ENCODE results near the gene DPF3. TPM values are rescaled to one million over a fixed set of nuclear protein-coding genes. Genes with fewer than 3 reads are reported as not detected.

Gene DPF3
- polyA plus RNA-seq, 2 donors, result 0.16 to 0.37 TPM

DNA sequence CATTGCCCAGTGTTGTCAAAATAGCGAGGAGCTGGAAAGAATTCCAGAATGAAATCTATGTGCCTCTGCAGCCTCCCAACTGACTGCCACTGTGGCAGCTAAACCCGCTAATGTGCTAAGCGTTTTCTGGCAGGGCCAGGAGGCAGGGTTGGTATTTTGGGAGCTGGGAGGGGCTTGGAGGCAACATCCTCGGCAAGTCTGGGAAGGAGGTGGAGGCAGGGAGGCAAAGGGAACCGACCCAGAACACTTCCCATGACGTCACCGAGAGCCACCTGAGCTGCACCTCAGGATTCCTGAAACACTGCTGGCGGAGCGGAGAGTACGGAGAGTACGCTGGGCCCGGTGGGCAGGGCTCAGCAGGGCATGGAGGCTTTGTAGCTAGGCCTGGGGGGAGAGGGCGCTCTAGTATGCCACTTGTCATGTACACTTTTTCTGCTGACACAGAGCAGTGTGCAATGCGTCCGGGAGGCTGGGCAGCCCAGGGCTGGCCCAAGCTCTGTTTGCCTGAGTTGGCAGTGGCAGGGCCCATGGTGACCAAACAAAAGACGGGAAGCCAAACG is 81.5 kb downstream of the DPF3 start:
- Histone ChIP-seq H3K36me3 (ENCODE audit: control insufficient read depth in 2 of 2, insufficient read depth in 2 of 2, low read length in 1 of 2) (no peaks in the 10 kb centered on the region), H3K27ac (ENCODE audit: low read depth in 2 of 2, low read length in 1 of 2) (peak overlapping the region in 1 of 2 donors; percentile 34), H3K27me3 (ENCODE audit: control insufficient read depth in 1 of 2, insufficient read depth in 2 of 2, low read length in 2 of 2) (no peaks in the 10 kb centered on the region), H3K9me3 (ENCODE audit: control insufficient read depth in 2 of 2, insufficient read depth in 1 of 2, low read depth in 1 of 2, low read length in 1 of 2) (no peaks in the 10 kb centered on the region), H3K4me1 (ENCODE audit: control insufficient read depth in 2 of 2, insufficient read depth in 2 of 2, low read length in 1 of 2) (peaks cover 0 to 3% of the 10 kb centered on the region in 2 donors), H3K4me3 (ENCODE audit: low read depth in 1 of 2, low read length in 2 of 2) (no peak overlapping the region)
- WGBS, 2 donors, result 48 to 59% methylated on average over 17 of the region's 17 CpGs

DNA sequence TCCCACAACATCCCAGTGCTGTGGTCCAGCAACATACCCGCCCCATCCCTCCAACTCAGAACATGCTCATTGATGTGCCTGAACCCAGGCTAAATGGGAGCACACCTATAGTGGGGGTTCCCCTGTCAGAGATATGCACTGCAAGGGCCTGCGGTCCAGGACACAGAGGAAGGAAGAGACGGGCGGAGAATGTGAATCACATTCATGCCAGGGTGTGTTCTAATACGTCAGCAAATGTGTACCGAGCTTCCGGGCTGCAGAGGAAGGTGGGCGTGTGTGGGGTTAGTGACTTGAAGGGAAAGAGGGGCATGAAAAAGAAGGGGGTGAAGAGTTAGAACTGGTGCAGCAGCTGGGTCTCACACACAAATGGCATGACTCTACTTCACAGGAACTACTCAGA is 83.7 kb downstream of the DPF3 start:
- Histone ChIP-seq H3K36me3 (ENCODE audit: control insufficient read depth in 2 of 2, insufficient read depth in 2 of 2, low read length in 1 of 2) (no peaks in the 10 kb centered on the region), H3K27ac (ENCODE audit: low read depth in 2 of 2, low read length in 1 of 2) (no peak overlapping the region), H3K4me3 (ENCODE audit: low read depth in 1 of 2, low read length in 2 of 2) (no peak overlapping the region), H3K9me3 (ENCODE audit: control insufficient read depth in 2 of 2, insufficient read depth in 1 of 2, low read depth in 1 of 2, low read length in 1 of 2) (no peaks in the 10 kb centered on the region), H3K27me3 (ENCODE audit: control insufficient read depth in 1 of 2, insufficient read depth in 2 of 2, low read length in 2 of 2) (no peaks in the 10 kb centered on the region), H3K4me1 (ENCODE audit: control insufficient read depth in 2 of 2, insufficient read depth in 2 of 2, low read length in 1 of 2) (peaks cover 0 to 3% of the 10 kb centered on the region in 2 donors)
- WGBS, 2 donors, result 75 to 76% methylated on average over 8 of the region's 8 CpGs

DNA sequence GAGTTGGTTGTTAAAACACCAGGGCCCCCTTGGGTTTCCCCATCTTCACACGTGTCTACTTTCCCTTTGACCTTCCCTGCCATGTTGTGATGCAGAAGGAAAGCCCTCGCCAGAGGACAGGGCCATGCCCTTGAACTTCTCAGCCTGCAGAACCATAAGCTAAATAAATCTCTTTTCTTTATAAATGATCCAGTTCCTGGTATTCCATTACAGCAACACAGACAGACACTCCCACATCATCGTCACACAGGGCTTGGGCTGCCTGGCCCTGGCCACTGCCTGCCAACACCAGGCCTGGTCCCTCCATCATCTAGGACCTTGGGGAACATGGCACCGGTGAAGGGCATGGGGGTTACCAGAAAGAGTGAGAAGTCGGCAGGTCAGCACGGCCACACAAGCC is 84.8 kb downstream of the DPF3 start:
- Histone ChIP-seq H3K4me3 (ENCODE audit: low read depth in 1 of 2, low read length in 2 of 2) (no peak overlapping the region), H3K4me1 (ENCODE audit: control insufficient read depth in 2 of 2, insufficient read depth in 2 of 2, low read length in 1 of 2) (peaks cover 0 to 3% of the 10 kb centered on the region in 2 donors), H3K9me3 (ENCODE audit: control insufficient read depth in 2 of 2, insufficient read depth in 1 of 2, low read depth in 1 of 2, low read length in 1 of 2) (no peaks in the 10 kb centered on the region), H3K27me3 (ENCODE audit: control insufficient read depth in 1 of 2, insufficient read depth in 2 of 2, low read length in 2 of 2) (no peaks in the 10 kb centered on the region), H3K27ac (ENCODE audit: low read depth in 2 of 2, low read length in 1 of 2) (no peak overlapping the region), H3K36me3 (ENCODE audit: control insufficient read depth in 2 of 2, insufficient read depth in 2 of 2, low read length in 1 of 2) (no peaks in the 10 kb centered on the region)
- 75 to 78% methylated on average over 6 of the region's 6 CpGs for WGBS, 2 donors

DNA sequence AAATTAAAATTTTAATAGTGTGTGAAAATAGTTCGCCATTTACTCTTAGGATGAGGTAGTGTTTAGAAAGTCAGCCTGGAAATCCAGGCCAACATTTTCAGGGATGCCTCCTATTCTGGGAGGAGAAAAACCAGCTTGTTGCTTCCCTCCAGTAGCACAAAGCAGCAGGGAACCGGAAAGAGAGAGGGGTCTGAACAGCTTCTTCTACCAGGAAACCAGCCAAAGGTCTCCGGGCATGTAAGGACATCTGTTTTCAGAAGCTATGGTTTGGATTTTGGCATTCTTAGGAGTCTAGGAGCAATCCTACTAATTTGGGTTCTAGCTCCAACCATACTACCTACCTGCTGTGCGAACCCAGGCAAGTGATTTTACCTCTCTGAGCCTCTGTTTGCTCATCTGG is 85.3 kb downstream of the DPF3 start:
- Histone ChIP-seq H3K27ac (ENCODE audit: low read depth in 2 of 2, low read length in 1 of 2) (no peak overlapping the region), H3K36me3 (ENCODE audit: control insufficient read depth in 2 of 2, insufficient read depth in 2 of 2, low read length in 1 of 2) (no peaks in the 10 kb centered on the region), H3K9me3 (ENCODE audit: control insufficient read depth in 2 of 2, insufficient read depth in 1 of 2, low read depth in 1 of 2, low read length in 1 of 2) (no peaks in the 10 kb centered on the region), H3K4me1 (ENCODE audit: control insufficient read depth in 2 of 2, insufficient read depth in 2 of 2, low read length in 1 of 2) (peaks cover 0 to 3% of the 10 kb centered on the region in 2 donors), H3K27me3 (ENCODE audit: control insufficient read depth in 1 of 2, insufficient read depth in 2 of 2, low read length in 2 of 2) (no peaks in the 10 kb centered on the region), H3K4me3 (ENCODE audit: low read depth in 1 of 2, low read length in 2 of 2) (no peak overlapping the region)
- 64 to 79% methylated on average over 4 of the region's 4 CpGs for WGBS, 2 donors

DNA sequence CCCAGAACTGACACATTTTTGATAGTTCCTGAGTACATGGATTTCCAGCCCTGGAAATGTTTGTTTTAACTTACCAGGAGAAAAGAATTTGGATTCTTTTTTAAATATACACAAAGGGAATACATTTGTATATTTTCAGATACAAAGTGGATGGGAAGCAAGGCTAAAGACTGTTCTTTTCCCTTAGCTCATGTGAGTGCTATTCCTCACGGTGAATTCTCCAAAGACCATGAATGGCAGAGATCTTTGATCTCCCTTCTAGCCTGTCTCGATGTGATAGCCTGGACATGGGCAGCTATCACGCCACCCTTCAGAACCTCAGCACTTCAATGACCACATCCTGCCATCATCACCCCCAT is 91.3 kb downstream of the DPF3 start:
- no peak overlapping the region for H3K27ac ChIP-seq (ENCODE audit: low read depth in 2 of 2, low read length in 1 of 2)
- peaks cover 0 to 2% of the 10 kb centered on the region in 2 donors for H3K9me3 ChIP-seq (ENCODE audit: control insufficient read depth in 2 of 2, insufficient read depth in 1 of 2, low read depth in 1 of 2, low read length in 1 of 2)
- H3K36me3 ChIP-seq (ENCODE audit: control insufficient read depth in 2 of 2, insufficient read depth in 2 of 2, low read length in 1 of 2), result no peaks in the 10 kb centered on the region
- no peak overlapping the region for H3K4me3 ChIP-seq (ENCODE audit: low read depth in 1 of 2, low read length in 2 of 2)
- H3K4me1 ChIP-seq (ENCODE audit: control insufficient read depth in 2 of 2, insufficient read depth in 2 of 2, low read length in 1 of 2), result peaks cover 0 to 4% of the 10 kb centered on the region in 2 donors
- H3K27me3 ChIP-seq (ENCODE audit: control insufficient read depth in 1 of 2, insufficient read depth in 2 of 2, low read length in 2 of 2), result no peaks in the 10 kb centered on the region
- 77 to 85% methylated on average over 3 of the region's 3 CpGs for WGBS, 2 donors

DNA sequence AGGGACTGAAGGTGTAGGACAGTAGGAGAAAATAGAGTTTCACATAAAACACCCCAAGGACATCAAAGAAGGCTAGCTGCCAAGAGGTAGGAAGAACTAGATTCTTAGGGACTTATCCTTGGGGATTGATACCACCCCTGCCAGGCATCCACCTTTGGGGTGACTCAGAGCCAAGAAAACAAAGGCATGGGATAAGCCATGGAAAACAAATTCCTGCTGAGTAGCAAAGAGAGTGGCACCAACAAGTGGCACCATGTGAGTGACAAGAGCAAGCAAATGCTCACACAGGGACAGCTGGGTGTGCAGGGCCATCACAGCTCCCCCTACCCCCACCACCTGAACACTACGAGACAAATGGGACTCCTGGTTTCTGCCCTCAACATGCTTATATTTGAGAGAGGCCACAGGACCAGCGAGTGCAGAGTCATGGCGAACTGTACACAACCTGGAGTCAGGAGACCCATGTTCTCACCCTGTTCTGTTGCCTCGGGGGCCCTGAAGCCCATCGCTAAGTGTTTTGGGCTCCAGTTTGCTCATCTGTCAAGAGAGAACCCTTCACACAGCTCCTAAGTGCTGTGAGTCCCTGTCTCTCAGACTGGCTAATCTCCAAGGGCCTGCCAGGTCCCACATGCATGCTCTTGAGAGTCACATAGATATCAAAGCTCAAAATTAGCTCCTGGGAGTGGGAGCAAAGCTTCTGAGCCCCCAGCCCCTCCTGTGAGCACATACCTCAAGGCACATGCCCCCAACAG is 91.9 kb downstream of the DPF3 start:
- Histone ChIP-seq H3K36me3 (ENCODE audit: control insufficient read depth in 2 of 2, insufficient read depth in 2 of 2, low read length in 1 of 2) (no peaks in the 10 kb centered on the region), H3K4me3 (ENCODE audit: low read depth in 1 of 2, low read length in 2 of 2) (no peak overlapping the region), H3K27me3 (ENCODE audit: control insufficient read depth in 1 of 2, insufficient read depth in 2 of 2, low read length in 2 of 2) (no peaks in the 10 kb centered on the region), H3K9me3 (ENCODE audit: control insufficient read depth in 2 of 2, insufficient read depth in 1 of 2, low read depth in 1 of 2, low read length in 1 of 2) (peaks cover 0 to 2% of the 10 kb centered on the region in 2 donors), H3K4me1 (ENCODE audit: control insufficient read depth in 2 of 2, insufficient read depth in 2 of 2, low read length in 1 of 2) (peaks cover 0 to 4% of the 10 kb centered on the region in 2 donors), H3K27ac (ENCODE audit: low read depth in 2 of 2, low read length in 1 of 2) (no peak overlapping the region)
- 86 to 93% methylated on average over 5 of the region's 5 CpGs for WGBS, 2 donors

DNA sequence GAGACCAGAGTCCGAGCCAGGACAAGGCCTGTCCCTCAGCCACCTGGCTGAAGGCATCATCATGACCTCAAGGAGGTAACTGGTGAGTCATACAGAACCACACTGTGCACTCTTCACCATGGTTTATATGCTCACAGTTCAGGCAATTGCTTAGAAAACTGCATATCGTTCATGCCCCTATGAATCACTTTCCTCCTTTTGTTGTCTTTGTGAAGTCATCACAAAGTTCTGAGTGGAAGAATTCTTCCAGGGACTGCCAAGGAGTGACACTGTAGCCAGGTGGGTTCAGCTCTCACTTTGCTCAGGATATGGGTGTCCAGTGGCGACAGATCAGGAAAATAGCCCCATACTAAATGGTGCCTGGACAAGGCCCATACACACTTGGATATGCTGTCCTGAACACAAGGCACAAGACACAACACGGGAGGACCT is 92.5 kb downstream of the DPF3 start:
- peaks cover 0 to 2% of the 10 kb centered on the region in 2 donors for H3K9me3 ChIP-seq (ENCODE audit: control insufficient read depth in 2 of 2, insufficient read depth in 1 of 2, low read depth in 1 of 2, low read length in 1 of 2)
- H3K27me3 ChIP-seq (ENCODE audit: control insufficient read depth in 1 of 2, insufficient read depth in 2 of 2, low read length in 2 of 2), result no peaks in the 10 kb centered on the region
- no peaks in the 10 kb centered on the region for H3K36me3 ChIP-seq (ENCODE audit: control insufficient read depth in 2 of 2, insufficient read depth in 2 of 2, low read length in 1 of 2)
- whole genome bisulfite sequencing, 2 donors, result 63 to 69% methylated on average over 4 of the region's 4 CpGs
- peaks cover 0 to 4% of the 10 kb centered on the region in 2 donors for H3K4me1 ChIP-seq (ENCODE audit: control insufficient read depth in 2 of 2, insufficient read depth in 2 of 2, low read length in 1 of 2)
- H3K4me3 ChIP-seq (ENCODE audit: low read depth in 1 of 2, low read length in 2 of 2), result no peak overlapping the region
- no peak overlapping the region for H3K27ac ChIP-seq (ENCODE audit: low read depth in 2 of 2, low read length in 1 of 2)

DNA sequence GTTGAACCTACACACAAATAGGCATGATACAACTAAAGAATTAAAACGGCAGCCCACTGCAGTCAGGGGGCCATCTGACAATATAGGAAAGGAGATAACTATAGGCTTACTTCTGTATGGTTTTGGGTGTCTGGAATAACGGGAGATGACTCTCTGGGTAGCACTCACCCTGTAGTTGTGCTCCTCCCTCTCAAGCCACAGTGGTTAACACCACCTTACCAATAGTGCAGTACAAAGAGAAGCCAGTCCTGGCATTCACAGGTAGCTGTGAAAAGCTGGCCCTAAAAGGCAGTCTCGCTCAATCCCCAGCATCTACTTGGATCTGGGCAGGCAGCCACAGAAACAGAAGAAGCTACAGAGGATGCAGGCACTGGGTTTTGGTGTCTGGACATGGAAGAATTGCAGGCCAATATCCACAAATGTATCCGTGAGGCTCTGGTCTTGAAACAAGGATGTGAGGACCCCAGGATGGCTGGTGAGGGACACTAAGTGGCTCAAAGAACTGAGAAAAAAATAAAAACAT is 93.0 kb downstream of the DPF3 start:
- Histone ChIP-seq H3K36me3 (ENCODE audit: control insufficient read depth in 2 of 2, insufficient read depth in 2 of 2, low read length in 1 of 2) (no peaks in the 10 kb centered on the region), H3K27ac (ENCODE audit: low read depth in 2 of 2, low read length in 1 of 2) (no peak overlapping the region), H3K9me3 (ENCODE audit: control insufficient read depth in 2 of 2, insufficient read depth in 1 of 2, low read depth in 1 of 2, low read length in 1 of 2) (peaks cover 0 to 2% of the 10 kb centered on the region in 2 donors), H3K27me3 (ENCODE audit: control insufficient read depth in 1 of 2, insufficient read depth in 2 of 2, low read length in 2 of 2) (no peaks in the 10 kb centered on the region), H3K4me3 (ENCODE audit: low read depth in 1 of 2, low read length in 2 of 2) (no peak overlapping the region), H3K4me1 (ENCODE audit: control insufficient read depth in 2 of 2, insufficient read depth in 2 of 2, low read length in 1 of 2) (peaks cover 0 to 4% of the 10 kb centered on the region in 2 donors)
- WGBS, 2 donors, result 81 to 85% methylated on average over 4 of the region's 4 CpGs

DNA sequence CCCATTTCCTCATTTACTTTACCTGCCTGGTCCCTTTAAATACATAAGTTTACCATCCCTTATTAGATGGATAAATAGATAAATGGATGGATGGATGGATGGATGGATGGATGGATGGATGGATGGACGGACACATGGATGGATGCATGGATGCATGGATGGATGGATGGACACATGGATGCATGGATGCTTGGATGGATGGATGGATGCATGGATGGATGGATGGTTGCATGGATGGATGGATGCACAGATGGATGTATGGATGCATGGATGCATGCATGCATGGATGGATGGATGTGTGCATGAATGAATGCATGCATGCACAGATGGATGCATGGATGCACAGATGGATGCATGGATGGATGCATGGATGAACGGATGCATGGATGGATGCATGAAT is 93.6 kb downstream of the DPF3 start:
- H3K36me3 ChIP-seq (ENCODE audit: control insufficient read depth in 2 of 2, insufficient read depth in 2 of 2, low read length in 1 of 2), result no peaks in the 10 kb centered on the region
- H3K4me3 ChIP-seq (ENCODE audit: low read depth in 1 of 2, low read length in 2 of 2), result no peak overlapping the region
- H3K9me3 ChIP-seq (ENCODE audit: control insufficient read depth in 2 of 2, insufficient read depth in 1 of 2, low read depth in 1 of 2, low read length in 1 of 2), result peaks cover 0 to 2% of the 10 kb centered on the region in 2 donors
- no peak overlapping the region for H3K27ac ChIP-seq (ENCODE audit: low read depth in 2 of 2, low read length in 1 of 2)
- H3K4me1 ChIP-seq (ENCODE audit: control insufficient read depth in 2 of 2, insufficient read depth in 2 of 2, low read length in 1 of 2), result peaks cover 0 to 4% of the 10 kb centered on the region in 2 donors
- H3K27me3 ChIP-seq (ENCODE audit: control insufficient read depth in 1 of 2, insufficient read depth in 2 of 2, low read length in 2 of 2), result no peaks in the 10 kb centered on the region
- WGBS, 2 donors, result 77 to 95% methylated on average over 2 of the region's 2 CpGs
